HCT116 (cell line): ENCODE data around the gene ADGRV1. TPM values are rescaled to one million over a fixed set of nuclear protein-coding genes. Genes with fewer than 3 reads are reported as not detected.

Source experiments
- ATAC-seq: fragments of 200-7000 bp; cut with Tn5 transposase; 2 replicates; pipeline ENCODE4 v1.9.1; 2020; ENCODE audit warnings: mild to moderate bottlenecking, moderate library complexity
- BruUV-seq: library from RNA; stranded (reverse); fragments of 400-500 nt; replicated peaks from 2 replicates; lab custom pipeline; 2021; lab: Mats Ljungman, UMichigan
- CTCF ChIA-PET: fragments of 300-600 bp; sonication (Branson Sonifier 250); formaldehyde crosslinking; loops from one replicate; lab custom pipeline; 2021; ENCODE audit warnings: antibody characterized with exemption; lab: Charles Lee
- POLR2A ChIA-PET: fragments of 300-600, 350-600 bp; sonication (Branson Sonifier 250); formaldehyde crosslinking; loops from one replicate; lab custom pipeline; 2021; ENCODE audit warnings: antibody characterized with exemption; lab: Charles Lee
- RAD21 ChIA-PET, 2 experiments: fragments of 300-600 bp; sonication (Branson Sonifier 250); formaldehyde crosslinking; loops; one replicate each; lab custom pipeline; 2023; ENCODE audit warnings: low total read pairs in 2 of 2; ENCODE audit not compliant: uncharacterized antibody in 2 of 2, unreplicated experiment in 2 of 2, low non-redundant PET in 1 of 2; lab: Charles Lee
- DNase-seq: peaks from one replicate; pipeline ENCODE4 v3.0.0-alpha.2; 2010; ENCODE audit warnings: low read depth, low spot score
- H2AFZ ChIP-seq: fragments of 200-600 bp; shearing (Covaris generic), sonication (generic); 2 replicates; pipeline ENCODE4 v1.6.1; 2017; ENCODE audit warnings: low read depth, mixed run types, mixed read lengths, antibody characterized with exemption, low read length; ENCODE audit not compliant: poor library complexity, severe bottlenecking
- H3K27ac ChIP-seq: 2 replicates; pipeline ENCODE4 v1.5.1; 2012; ENCODE audit warnings: low read depth, low read length
- H3K27me3 ChIP-seq: fragments of 200-600 bp; sonication (generic); 2 replicates; pipeline ENCODE4 v1.6.1; 2016; ENCODE audit warnings: mixed run types, low read length, mixed read lengths; ENCODE audit not compliant: insufficient read depth
- H3K36me3 ChIP-seq, 2 experiments: fragments of 200-500 bp in 1 of 2; fragments of 200-600 bp in 1 of 2; sonication (Bioruptor generic) in 1 of 2; sonication (generic) in 1 of 2; 2 replicates each; pipeline versions ENCODE4 v1.5.1 to v1.6.1; 2014 to 2016; ENCODE audit warnings: low read length in 2 of 2, inconsistent platforms in 1 of 2, mixed read lengths in 1 of 2, mixed run types in 1 of 2; ENCODE audit not compliant: insufficient read depth in 2 of 2, control insufficient read depth in 1 of 2
- H3K4me1 ChIP-seq, 2 experiments: fragments of 200-600 bp in 1 of 2; sonication (generic) in 1 of 2; 2 replicates each; pipeline versions ENCODE4 v1.5.1 to v1.6.1; 2012 to 2017; ENCODE audit warnings: low read length in 2 of 2, inconsistent platforms in 1 of 2, mild to moderate bottlenecking in 1 of 2, mixed read lengths in 1 of 2, mixed run types in 1 of 2, moderate library complexity in 1 of 2; ENCODE audit not compliant: insufficient read depth in 2 of 2, control insufficient read depth in 1 of 2
- H3K4me2 ChIP-seq: fragments of 200-600 bp; sonication (generic); 2 replicates; pipeline ENCODE4 v1.6.1; 2017; ENCODE audit warnings: mixed run types, low read length, mixed read lengths
- H3K4me3 ChIP-seq, 2 experiments: fragments of 200-600 bp in 1 of 2; sonication (generic) in 1 of 2; replicated peaks in 1 of 2; 2 replicates each; pipeline ENCODE4 v1.5.1; 2011 to 2016; ENCODE audit warnings: low read length in 2 of 2, control low read depth in 1 of 2, low read depth in 1 of 2, mild to moderate bottlenecking in 1 of 2, mixed read lengths in 1 of 2, mixed run types in 1 of 2
- H3K79me2 ChIP-seq: fragments of 200-600 bp; sonication (generic); 2 replicates; pipeline ENCODE4 v1.6.1; 2017; ENCODE audit warnings: mild to moderate bottlenecking, mixed run types, low read length, moderate library complexity, mixed read lengths; ENCODE audit not compliant: insufficient read depth
- H3K9ac ChIP-seq: fragments of 200-600 bp; sonication (generic); 2 replicates; pipeline ENCODE4 v1.6.1; 2016; ENCODE audit warnings: low read length, mixed read lengths
- H3K9me2 ChIP-seq: fragments of 200-600 bp; sonication (generic), shearing (Covaris generic); 2 replicates; pipeline ENCODE4 v1.6.1; 2017; ENCODE audit warnings: mixed run types, mild to moderate bottlenecking, moderate library complexity; ENCODE audit not compliant: insufficient read depth
- H3K9me3 ChIP-seq, 2 experiments: fragments of 200-500 bp in 1 of 2; fragments of 200-600 bp in 1 of 2; sonication (Bioruptor generic) in 1 of 2; sonication (generic) in 1 of 2; 2 replicates each; pipeline ENCODE4 v1.6.1; 2014 to 2017; ENCODE audit warnings: low read length in 2 of 2, mixed read lengths in 2 of 2, inconsistent platforms in 1 of 2, low read depth in 1 of 2, mild to moderate bottlenecking in 1 of 2, mixed run types in 1 of 2, moderate library complexity in 1 of 2; ENCODE audit not compliant: control insufficient read depth in 1 of 2, insufficient read depth in 1 of 2
- H4K20me1 ChIP-seq: fragments of 200-600 bp; sonication (generic), shearing (Covaris generic); 2 replicates; pipeline ENCODE4 v1.6.1; 2017; ENCODE audit warnings: mixed run types, mild to moderate bottlenecking, moderate library complexity; ENCODE audit not compliant: insufficient read depth
- ATF3 ChIP-seq: IDR thresholded peaks from 2 replicates; pipeline ENCODE4 v1.6.1; 2012
- CBX3 ChIP-seq: IDR thresholded peaks from 2 replicates; pipeline ENCODE4 v1.6.1; 2012; ENCODE audit warnings: low read depth
- CEBPB ChIP-seq: IDR thresholded peaks from 2 replicates; pipeline ENCODE4 v1.6.1; 2012; ENCODE audit warnings: low read depth
- CTCF ChIP-seq, 3 experiments: fragments of 200-600 bp in 1 of 3; sonication (generic) in 1 of 3; IDR thresholded peaks in 2 of 3; conservative IDR thresholded peaks in 1 of 3; 2 replicates each; pipeline ENCODE4 v1.5.1; 2012 to 2017; ENCODE audit warnings: low read depth in 2 of 3, low read length in 2 of 3, antibody characterized with exemption in 1 of 3, borderline replicate concordance in 1 of 3, control low read depth in 1 of 3, mild to moderate bottlenecking in 1 of 3, mixed read lengths in 1 of 3, mixed run types in 1 of 3, moderate library complexity in 1 of 3; ENCODE audit not compliant: insufficient read depth in 1 of 3
- EGR1 ChIP-seq: IDR thresholded peaks from 2 replicates; pipeline ENCODE4 v1.6.1; 2012; ENCODE audit warnings: low read depth
- EZH2 ChIP-seq: fragments of 200-600 bp; sonication (generic); IDR thresholded peaks from 2 replicates; pipeline ENCODE4 v1.6.1; 2017; ENCODE audit warnings: antibody characterized with exemption, mixed run types
- EZH2phosphoT487 ChIP-seq: fragments of 200-600 bp; IDR thresholded peaks from 2 replicates; pipeline ENCODE4 v1.6.1; 2018; ENCODE audit warnings: antibody characterized with exemption, borderline replicate concordance
- FOSL1 ChIP-seq: IDR thresholded peaks from 2 replicates; pipeline ENCODE4 v1.6.1; 2012; ENCODE audit warnings: low read depth
- POLR2A ChIP-seq: IDR thresholded peaks from 2 replicates; pipeline ENCODE4 v1.7.0; 2011; ENCODE audit warnings: borderline replicate concordance; ENCODE audit not compliant: insufficient read depth, insufficient read length; ENCODE audit errors: extremely low read depth
- POLR2AphosphoS5 ChIP-seq: IDR thresholded peaks from 2 replicates; pipeline ENCODE4 v1.6.1; 2011; ENCODE audit warnings: mild to moderate bottlenecking, low read depth, low read length, moderate library complexity
- RAD21 ChIP-seq: IDR thresholded peaks from 2 replicates; pipeline ENCODE4 v1.6.1; 2012; ENCODE audit warnings: low read depth, mild to moderate bottlenecking
- REST ChIP-seq: IDR thresholded peaks from 2 replicates; pipeline ENCODE4 v1.6.1; 2012; ENCODE audit warnings: low read depth
- SIN3A ChIP-seq: IDR thresholded peaks from 2 replicates; pipeline ENCODE4 v1.6.1; 2012; ENCODE audit warnings: low read depth
- SP1 ChIP-seq: IDR thresholded peaks from 2 replicates; pipeline ENCODE4 v1.6.1; 2012; ENCODE audit warnings: low read depth
- SRF ChIP-seq: IDR thresholded peaks from 2 replicates; pipeline ENCODE4 v1.6.1; 2012; ENCODE audit warnings: low read depth
- TCF7L2 ChIP-seq: IDR thresholded peaks from 2 replicates; pipeline ENCODE4 v1.7.0; 2011; ENCODE audit warnings: borderline replicate concordance, inconsistent platforms; ENCODE audit not compliant: insufficient read depth, insufficient read length; ENCODE audit errors: extremely low read depth
- YY1 ChIP-seq: IDR thresholded peaks from 2 replicates; pipeline ENCODE4 v1.6.1; 2011; ENCODE audit warnings: low read length, low read depth, moderate library complexity, mild to moderate bottlenecking; ENCODE audit not compliant: insufficient replicate concordance; ENCODE audit errors: extremely low read depth
- ZBTB33 ChIP-seq: IDR thresholded peaks from 2 replicates; pipeline ENCODE4 v1.6.1; 2011; ENCODE audit warnings: mild to moderate bottlenecking, low read length, moderate library complexity; ENCODE audit not compliant: insufficient replicate concordance; ENCODE audit errors: extremely low read depth
- ZFX ChIP-seq: fragments of 450-650 bp; IDR thresholded peaks from 2 replicates; pipeline ENCODE4 v1.6.1; 2017
- ZNF274 ChIP-seq: fragments of 200-500 bp; sonication (Bioruptor generic); IDR thresholded peaks from 2 replicates; pipeline ENCODE4 v1.6.1; 2014; ENCODE audit warnings: mild to moderate bottlenecking, low read depth, low read length, inconsistent platforms
- intact Hi-C: fragments of 100-400 bp; cut with micrococcal nuclease; formaldehyde crosslinking; loops from 2 replicates; pipeline ENCODE4 v1.10.0; 2022
- total RNA-seq: library from RNA; stranded (reverse); gene quantifications from one replicate; pipeline ENCODE4 v1.2.1, GENCODE V29; 2021; ENCODE audit not compliant: unreplicated experiment

Gene ADGRV1
- total RNA-seq, 1 experiment from 2014 or later, result 6.0 TPM

GRCh38 chr5:90916947-90917800, 358.6 kb downstream of the ADGRV1 start:
- no peak for DNase-seq
- no peak for TF ChIP-seq CEBPB
- TF ChIP-seq ATF3, result no peak
- no peak for TF ChIP-seq ZFX
- no peak for TF ChIP-seq SIN3A
- no peak for TF ChIP-seq EGR1
- no peak for TF ChIP-seq RAD21
- TF ChIP-seq TCF7L2, result no peak
- no peak for TF ChIP-seq YY1
- no peak for TF ChIP-seq ZBTB33
- no peak for TF ChIP-seq FOSL1
- no peak for TF ChIP-seq POLR2A
- no peak for TF ChIP-seq CTCF (IDR thresholded peaks at IDR 0.05 in 2 of 3, conservative IDR thresholded peaks at IDR 0.05 in 1 of 3; ENCODE audit: borderline replicate concordance in 1 of 3, insufficient read depth in 1 of 3, low read depth in 2 of 3, low read length in 2 of 3)
- TF ChIP-seq EZH2phosphoT487, result no peak
- TF ChIP-seq SP1, result no peak
- TF ChIP-seq ZNF274, result no peak
- TF ChIP-seq REST, result no peak
- TF ChIP-seq POLR2AphosphoS5, result no peak
- no peak for TF ChIP-seq EZH2
- no peak for TF ChIP-seq CBX3
- TF ChIP-seq SRF, result no peak
- TF ChIP-seq, all 23 proteins: peak for 0
- no TSS peak for BruUV-seq
- no peak for ATAC-seq
- ChIA-PET RAD21 (no interaction called here), CTCF (interaction anchor here (2.7 kb wide), 1 partner anchor 15 kb away, joined by 11 read pairs; no protein-coding TSS in a partner anchor), POLR2A (no interaction called here)
- H3K27ac ChIP-seq, result no peak overlapping the region
- no peak overlapping the region for H3K4me3 ChIP-seq
- no peak overlapping the region for H2AFZ ChIP-seq
- no peaks in the 10 kb centered on the region for H3K9me2 ChIP-seq
- H3K9ac ChIP-seq, result no peak overlapping the region
- intact Hi-C loops, result no loop called here
- H3K36me3 ChIP-seq, result no peaks in the 10 kb centered on the region
- no peaks in the 10 kb centered on the region for H3K9me3 ChIP-seq
- H3K4me2 ChIP-seq, result no peak overlapping the region
- H3K27me3 ChIP-seq, result no peaks in the 10 kb centered on the region
- no peaks in the 10 kb centered on the region for H3K4me1 ChIP-seq
- no peaks in the 10 kb centered on the region for H3K79me2 ChIP-seq
- H4K20me1 ChIP-seq, result no peaks in the 10 kb centered on the region
